Left lobe of liver (tissue), 2 donors: ENCODE data around the gene CEBPB. TPM values are rescaled to one million over a fixed set of nuclear protein-coding genes. Genes with fewer than 3 reads are reported as not detected.
A peak's percentile ranks its signal among the peaks of the same experiment; 100 is the strongest.
"Not testable (repeated sequence)": the region's sequence is repeated elsewhere in the genome, so short reads cannot be mapped to it uniquely, and the experiment has no call there.

Experiments used
- ATAC-seq: fragments of 200-7000 bp; cut with Tn5 transposase; one replicate; pipeline ENCODE4 v1.9.1; 2020; ENCODE audit warnings: mild to moderate bottlenecking, moderate library complexity
- DNase-seq: peaks from one replicate; pipeline ENCODE4 v3.0.0-alpha.2; 2020; ENCODE audit warnings: low spot score
- total RNA-seq: library from RNA; stranded (reverse); gene quantifications from one replicate; pipeline ENCODE4 v1.2.1, GENCODE V29; 2021
- donor health status: DM: no; HTN: no; CAD: no; lungs with moderate emphysema.
- donor health status: DM: no; HTN: yes; CAD: no.

CEBPB gene
- total RNA-seq, 1 donor from 2014 or later = 215 TPM

GRCh38 chr20:50191544-50192363 is 1.1 kb downstream of the CEBPB start:
- no peak for ATAC-seq
- DNase-seq = peak; percentile 60

GRCh38 chr20:50192364-50193198 is 2.0 kb downstream of the CEBPB start:
- no peak for ATAC-seq
- peak; percentile 64 for DNase-seq

DNA sequence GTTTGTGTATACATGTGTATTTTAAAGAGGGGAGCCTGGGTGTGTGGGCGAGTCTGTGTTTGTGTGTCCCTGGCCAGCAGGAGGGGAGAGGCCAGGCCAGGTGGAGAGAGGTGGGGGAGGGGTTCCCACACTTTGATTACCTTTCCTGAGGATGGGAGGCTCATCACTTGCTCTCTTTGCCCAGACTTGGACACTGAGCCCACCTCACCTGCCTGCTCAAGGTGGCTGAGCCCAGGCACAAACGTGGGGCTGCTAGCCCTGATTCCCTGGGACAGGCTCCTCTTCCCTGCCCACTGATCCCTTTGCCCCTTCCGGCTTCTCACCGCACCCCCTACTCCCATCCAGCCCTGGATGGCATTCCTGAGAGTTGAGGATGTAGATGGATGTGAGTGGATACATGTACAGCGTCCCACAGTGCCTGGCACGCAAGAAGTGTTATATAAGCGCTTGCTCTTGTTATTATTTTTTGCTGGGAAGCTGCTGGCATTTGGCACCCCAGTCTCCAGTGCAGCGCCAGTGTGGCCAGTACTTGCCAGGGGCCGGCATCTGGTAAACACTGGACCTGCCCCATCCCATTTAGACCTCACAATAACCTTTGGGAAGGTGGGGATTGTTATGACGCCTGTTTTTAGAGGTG is 2.7 kb downstream of the CEBPB start:
- ATAC-seq (no peak), DNase-seq (peak; percentile 57)

GRCh38 chr20:50193836-50194421 is 3.3 kb downstream of the CEBPB start:
- DNase-seq = peak; percentile 80
- peak; percentile 2 for ATAC-seq

DNA sequence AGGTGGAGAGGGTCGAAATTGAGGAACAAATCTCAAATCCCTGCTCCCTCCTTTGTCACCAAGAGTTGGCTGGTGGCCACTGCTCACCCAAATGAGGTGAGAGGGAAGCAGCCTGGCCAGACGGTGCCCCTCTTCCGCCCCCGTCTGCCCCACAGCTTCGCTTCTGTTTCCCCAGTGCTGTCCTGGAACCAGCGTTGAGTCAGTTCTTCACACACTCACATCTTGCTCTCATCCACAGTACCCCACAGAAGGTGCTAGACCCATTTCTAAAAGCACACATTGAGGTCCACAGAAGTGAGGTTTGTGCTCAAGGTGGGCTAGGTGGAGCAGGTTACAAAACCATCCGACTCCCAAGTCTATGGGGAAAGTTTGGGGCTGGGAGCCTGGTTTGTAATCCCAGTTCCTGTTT is 3.8 kb downstream of the CEBPB start:
- ATAC-seq (no peak), DNase-seq (no peak)

GRCh38 chr20:50194831-50195523 is 4.3 kb downstream of the CEBPB start:
- ATAC-seq = peak; percentile 6
- peak; percentile 75 for DNase-seq

- DNase-seq (no peak), ATAC-seq (peak; percentile 0)
Observed at GRCh38 chr20:50195524-50196120, 5.0 kb downstream of the CEBPB start.

DNA sequence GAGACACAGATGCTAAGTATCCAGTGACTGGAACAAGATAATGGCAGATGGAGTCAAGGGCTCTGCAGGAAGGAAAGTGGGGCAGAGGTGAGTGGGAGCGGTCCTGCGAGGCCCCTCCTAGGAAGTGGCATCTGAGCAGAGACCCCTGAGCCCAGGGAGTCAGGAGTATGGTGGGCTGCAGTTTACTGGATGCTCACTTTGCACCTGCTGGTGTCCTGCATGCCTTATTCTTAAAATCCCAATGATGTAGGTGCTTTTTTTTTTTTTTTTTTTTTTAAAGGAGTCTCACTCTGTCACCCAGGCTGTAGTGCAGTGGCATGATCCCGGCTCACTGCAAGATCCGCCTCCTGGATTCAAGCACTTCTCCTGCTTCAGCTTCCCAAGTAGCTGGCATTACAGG is 5.6 kb downstream of the CEBPB start:
- ATAC-seq = no peak
- DNase-seq = no peak

GRCh38 chr20:50196896-50197295 is 6.3 kb downstream of the CEBPB start:
- no peak for ATAC-seq
- DNase-seq = no peak

- ATAC-seq = no peak
- DNase-seq = no peak
Observed at GRCh38 chr20:50197463-50198179, 7.0 kb downstream of the CEBPB start.

DNA sequence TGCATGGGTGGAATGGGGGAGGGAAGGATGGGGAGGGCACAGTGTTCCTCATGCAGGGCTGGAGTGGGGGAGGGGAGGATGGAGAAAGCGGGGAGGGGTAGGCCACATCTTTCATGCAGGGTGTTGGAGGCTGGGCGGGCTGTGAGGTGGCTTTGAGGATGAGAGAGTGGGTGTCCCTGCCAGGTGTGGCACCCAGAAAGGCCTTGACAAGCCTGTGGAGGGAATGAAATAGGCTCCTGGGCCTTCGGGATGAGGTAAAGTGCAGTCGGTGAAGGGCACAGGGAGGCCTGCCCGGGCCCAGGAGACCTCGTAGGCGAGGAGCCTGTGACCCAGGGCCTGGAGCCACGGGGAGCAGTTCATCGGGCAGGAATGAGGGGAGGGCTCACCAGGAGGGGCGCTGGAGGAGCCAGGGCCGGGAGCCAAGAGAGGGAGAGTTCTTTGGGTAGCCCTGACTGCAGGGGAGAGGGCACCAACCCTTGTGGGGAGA is 7.6 kb downstream of the CEBPB start:
- DNase-seq (no peak), ATAC-seq (no peak)

- DNase-seq = no peak
- no peak for ATAC-seq
Observed at GRCh38 chr20:50198716-50199115, 8.1 kb downstream of the CEBPB start.

DNA sequence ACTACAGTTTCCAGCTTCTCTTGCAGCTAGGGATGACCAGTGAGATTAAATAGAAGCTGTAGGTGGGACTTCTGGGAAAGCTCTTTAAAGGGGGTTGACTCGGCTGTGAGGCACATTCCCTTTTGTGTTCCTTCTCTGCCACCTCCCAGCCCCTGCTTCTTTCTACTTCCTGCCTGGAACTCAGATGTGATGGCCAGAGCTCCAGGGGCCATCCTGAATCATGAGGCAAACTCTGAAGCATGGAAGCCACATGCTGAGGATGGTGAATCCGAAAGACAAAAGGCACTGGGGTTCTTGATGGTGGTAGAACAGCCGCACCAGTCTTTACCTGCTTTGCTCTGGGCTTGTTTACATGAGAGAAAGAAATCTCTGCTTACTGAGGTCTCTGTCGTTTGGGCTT is 9.1 kb downstream of the CEBPB start:
- ATAC-seq (no peak), DNase-seq (no peak)

DNA sequence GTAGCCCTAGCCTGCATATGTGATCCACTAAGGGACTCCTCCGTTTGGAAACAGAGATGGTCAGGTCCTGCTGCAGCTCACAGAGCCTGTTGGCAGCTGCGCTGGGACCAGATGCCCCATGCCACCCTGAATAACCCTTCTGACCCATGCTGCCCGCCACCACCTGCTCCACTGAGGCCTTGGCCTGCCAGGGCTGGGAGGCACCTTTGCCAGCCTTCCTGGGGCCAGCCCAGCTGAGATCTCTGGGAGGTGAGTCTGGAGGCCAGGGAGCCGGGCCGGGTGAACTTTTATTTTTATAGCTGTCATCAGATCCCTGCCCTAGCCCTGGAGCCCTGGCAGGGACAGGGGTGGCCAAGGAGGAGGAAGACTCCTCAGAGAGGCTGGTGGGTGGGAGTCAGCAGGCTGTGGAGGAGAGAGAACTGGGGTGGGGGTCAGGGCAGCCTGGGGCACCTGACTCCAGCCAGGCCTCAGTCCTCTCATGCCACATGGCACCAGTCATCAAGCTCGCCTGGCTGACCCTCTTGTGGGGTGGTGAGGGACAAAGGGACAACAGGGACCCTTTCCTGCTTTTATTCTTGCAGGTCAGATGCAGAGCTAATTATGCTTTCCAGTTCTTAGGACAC is 10.0 kb downstream of the CEBPB start:
- DNase-seq (no peak), ATAC-seq (peak; percentile 66)

DNA sequence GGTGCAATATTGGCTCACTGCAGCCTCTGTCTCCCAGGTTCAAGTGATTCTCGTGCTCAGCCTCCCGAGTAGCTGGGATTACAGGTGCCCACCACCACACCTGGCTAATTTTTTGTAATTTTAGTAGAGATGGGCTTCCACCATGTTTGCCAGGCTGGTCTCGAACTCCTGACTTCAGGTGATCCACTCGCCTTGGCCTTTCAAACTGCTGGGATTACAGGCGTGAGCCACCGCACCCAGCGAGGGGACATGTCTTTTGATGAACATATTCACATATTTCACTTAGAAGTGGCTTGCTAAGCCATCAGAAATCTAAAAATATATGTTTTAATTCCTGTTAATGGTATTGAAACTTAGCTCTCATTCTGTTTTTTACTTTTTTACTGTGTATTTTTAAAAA is 11.1 kb downstream of the CEBPB start:
- ATAC-seq, DNase-seq: not testable (repeated sequence)

DNA sequence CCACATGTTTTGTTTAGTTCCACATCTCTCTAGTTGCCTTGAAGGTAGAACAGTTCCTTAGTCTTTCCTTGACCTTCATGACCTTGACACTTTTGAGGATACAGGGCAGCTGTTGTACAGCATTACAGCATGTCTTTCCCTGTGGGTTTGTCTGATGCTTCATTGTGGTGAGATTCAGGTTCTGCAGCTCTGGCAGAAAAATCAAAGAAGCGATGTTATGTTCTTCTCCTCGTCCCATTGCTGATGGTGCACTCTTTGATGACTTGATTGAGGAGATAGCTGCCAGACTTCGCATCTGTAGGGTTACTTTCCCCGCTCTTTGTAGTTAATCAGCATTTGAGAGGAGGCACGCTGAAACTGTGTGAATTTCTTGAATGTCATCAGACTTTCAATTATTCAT is 12.0 kb downstream of the CEBPB start:
- ATAC-seq (no peak), DNase-seq (no peak)

- ATAC-seq = no peak
- no peak for DNase-seq
Observed at GRCh38 chr20:50203951-50204937, 13.6 kb downstream of the CEBPB start.

GRCh38 chr20:50207026-50207425 is 16.4 kb downstream of the CEBPB start:
- ATAC-seq = no peak

More at GRCh38 chr20:50207026-50207425, 16.4 kb downstream of the CEBPB start:
- DNase-seq = no peak
